Esophagus muscularis mucosa (tissue), 4 donors: ENCODE results near the gene RICTOR. TPM values are rescaled to one million over a fixed set of nuclear protein-coding genes. Genes with fewer than 3 reads are reported as not detected.

ENCODE experiments used
- DNase-seq: peaks from one replicate; pipeline ENCODE4 v3.0.0-alpha.2; 2017; ENCODE audit errors: extremely low spot score
- H3K27ac ChIP-seq, 4 donors: fragments of 200-600 bp; sonication (generic); replicated peaks in 1 of 4; 1 replicate in 3 of 4; 2 replicates in 1 of 4; pipeline ENCODE4 v1.5.1; 2016 to 2019; ENCODE audit warnings: mild to moderate bottlenecking in 1 of 4
- H3K27me3 ChIP-seq, 4 donors: fragments of 200-600 bp; sonication (generic); one replicate each; pipeline versions ENCODE4 v1.5.1 to v1.6.0; 2016 to 2019
- H3K36me3 ChIP-seq, 4 donors: fragments of 200-600 bp; sonication (generic); one replicate each; pipeline ENCODE4 v1.5.1; 2016 to 2019
- H3K4me1 ChIP-seq, 4 donors: fragments of 200-600 bp; sonication (generic); one replicate each; pipeline ENCODE4 v1.5.1; 2016 to 2019
- H3K4me3 ChIP-seq, 4 donors: fragments of 200-600 bp; sonication (generic); 1 replicate in 2 of 4; 2 replicates in 2 of 4; pipeline ENCODE4 v1.5.1; 2016 to 2019; ENCODE audit warnings: mild to moderate bottlenecking in 4 of 4, moderate library complexity in 1 of 4
- H3K9me3 ChIP-seq, 4 donors: fragments of 200-600 bp; sonication (generic); 1 replicate in 3 of 4; 2 replicates in 1 of 4; pipeline ENCODE4 v1.5.1; 2016 to 2019
- EP300 ChIP-seq: sonication (generic); formaldehyde crosslinking; IDR thresholded peaks from one replicate; pipeline ENCODE4 v1.6.1; 2017; ENCODE audit warnings: antibody characterized with exemption
- POLR2A ChIP-seq: fragments of 450-650 bp; IDR thresholded peaks from one replicate; pipeline ENCODE4 v1.6.1; 2017; ENCODE audit warnings: antibody characterized with exemption, moderate library complexity, mild to moderate bottlenecking, low read depth
- POLR2AphosphoS5 ChIP-seq, 2 donors: sonication (generic); formaldehyde crosslinking; IDR thresholded peaks; one replicate each; pipeline ENCODE4 v1.6.1; 2017; ENCODE audit warnings: antibody characterized with exemption in 2 of 2
- WGBS: methylation state at CpG from one replicate; pipeline ENCODE4 v1.1.5; 2018; 5-methylcytosine and 5-hydroxymethylcytosine counted together
- intact Hi-C: fragments of 100-400 bp; cut with DNase I; formaldehyde crosslinking; loops from one replicate; pipeline ENCODE4 v1.15.1; 2023
- small RNA-seq, 3 donors: library from RNA; depleted of rRNA; stranded (forward); fragments of <200 nt; gene quantifications; one replicate each; pipeline ENCODE3, GENCODE V24; 2016
- total RNA-seq, 4 donors: library from RNA; depleted of rRNA; stranded (reverse); fragments of >200 nt; gene quantifications; one replicate each; pipeline versions ENCODE4 v1.1.0 to v1.2.1, GENCODE V29; 2016
- TF ChIP-seq, protein P1 (sequence below), 3 experiments: fragments of 200-600 bp in 2 of 3; fragments of 450-650 bp in 1 of 3; sonication (generic) in 2 of 3; IDR thresholded peaks; one replicate each; pipeline ENCODE4 v1.5.1; 2017 to 2019; ENCODE audit warnings: antibody characterized with exemption in 3 of 3, mild to moderate bottlenecking in 2 of 3, moderate library complexity in 1 of 3

Gene RICTOR
- total RNA-seq, 4 donors from 2014 or later, result 22.5 to 34.1 (median 26.1) TPM

DNA sequence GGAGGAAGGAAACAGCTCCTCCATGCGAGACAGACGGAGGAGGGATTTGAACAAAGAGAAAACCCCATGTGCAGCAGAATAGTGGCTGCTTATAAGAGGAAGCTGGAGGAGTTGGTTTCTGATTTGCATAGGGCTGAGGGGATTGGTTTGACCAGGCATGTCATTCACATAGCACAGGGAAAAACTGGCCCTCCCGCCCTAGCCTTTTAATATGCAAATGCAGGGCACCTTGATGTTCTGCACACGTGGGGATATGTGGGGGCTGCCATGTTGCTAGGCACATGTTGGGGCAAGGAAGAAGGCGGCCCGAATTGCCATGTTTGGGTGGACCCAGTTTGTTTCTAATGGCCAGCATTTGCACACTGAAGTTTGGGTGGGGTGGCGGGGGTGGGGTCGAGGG is 186.2 kb downstream of the RICTOR start:
- intact Hi-C loops, result no loop called here
- peaks cover 19 to 76% (median 46%) of the 10 kb centered on the region in 4 donors for H3K36me3 ChIP-seq
- no peaks in the 10 kb centered on the region for H3K4me1 ChIP-seq
- no peaks in the 10 kb centered on the region for H3K9me3 ChIP-seq
- 79% methylated on average over 8 of the region's 8 CpGs for WGBS
- H3K4me3 ChIP-seq, result no peak overlapping the region
- DNase-seq, result no peak
- TF ChIP-seq POLR2A (no peak), POLR2AphosphoS5 (IDR thresholded peaks at IDR 0.05) (no peak), EP300 (no peak)
- TF ChIP-seq, protein P1, sequence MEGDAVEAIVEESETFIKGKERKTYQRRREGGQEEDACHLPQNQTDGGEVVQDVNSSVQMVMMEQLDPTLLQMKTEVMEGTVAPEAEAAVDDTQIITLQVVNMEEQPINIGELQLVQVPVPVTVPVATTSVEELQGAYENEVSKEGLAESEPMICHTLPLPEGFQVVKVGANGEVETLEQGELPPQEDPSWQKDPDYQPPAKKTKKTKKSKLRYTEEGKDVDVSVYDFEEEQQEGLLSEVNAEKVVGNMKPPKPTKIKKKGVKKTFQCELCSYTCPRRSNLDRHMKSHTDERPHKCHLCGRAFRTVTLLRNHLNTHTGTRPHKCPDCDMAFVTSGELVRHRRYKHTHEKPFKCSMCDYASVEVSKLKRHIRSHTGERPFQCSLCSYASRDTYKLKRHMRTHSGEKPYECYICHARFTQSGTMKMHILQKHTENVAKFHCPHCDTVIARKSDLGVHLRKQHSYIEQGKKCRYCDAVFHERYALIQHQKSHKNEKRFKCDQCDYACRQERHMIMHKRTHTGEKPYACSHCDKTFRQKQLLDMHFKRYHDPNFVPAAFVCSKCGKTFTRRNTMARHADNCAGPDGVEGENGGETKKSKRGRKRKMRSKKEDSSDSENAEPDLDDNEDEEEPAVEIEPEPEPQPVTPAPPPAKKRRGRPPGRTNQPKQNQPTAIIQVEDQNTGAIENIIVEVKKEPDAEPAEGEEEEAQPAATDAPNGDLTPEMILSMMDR (IDR thresholded peaks at IDR 0.05), result no peak
- no peak overlapping the region for H3K27ac ChIP-seq
- H3K27me3 ChIP-seq, result no peaks in the 10 kb centered on the region

Small RNA genes within 50 kb of the gene (small RNA-seq; reads per million reads assigned to genes)
- 0 reads per million in 3 donors for gene AIG1P1

Other genes with a start within 250 kb of the RICTOR start
- 10 to 100 TPM; 33.2 to 69.7 (median 43.9) TPM for gene OSMR, start 228.4 kb downstream of the RICTOR start, total RNA-seq
- gene FYB1, start 145.2 kb upstream of the RICTOR start, total RNA-seq, result 10 to 100 TPM in 1 of 4 donors, 1 to 10 TPM in 3; 3.2 to 12.9 (median 3.9) TPM